OCI-LY3 (cell line): ENCODE data around the gene STT3B.

Source experiments
- EZH2phosphoT487 ChIP-seq: fragments of 200-600 bp; shearing (Covaris generic); IDR thresholded peaks from 2 replicates; pipeline ENCODE4 v1.6.1; 2018; ENCODE audit warnings: antibody characterized with exemption, mixed run types, low read depth
- TF ChIP-seq, protein P1 (sequence below): fragments of 200-600, 300-600 bp; sonication (generic); IDR thresholded peaks from 2 replicates; pipeline ENCODE4 v1.5.1; 2014; ENCODE audit warnings: antibody characterized with exemption, low read length, low read depth

DNA sequence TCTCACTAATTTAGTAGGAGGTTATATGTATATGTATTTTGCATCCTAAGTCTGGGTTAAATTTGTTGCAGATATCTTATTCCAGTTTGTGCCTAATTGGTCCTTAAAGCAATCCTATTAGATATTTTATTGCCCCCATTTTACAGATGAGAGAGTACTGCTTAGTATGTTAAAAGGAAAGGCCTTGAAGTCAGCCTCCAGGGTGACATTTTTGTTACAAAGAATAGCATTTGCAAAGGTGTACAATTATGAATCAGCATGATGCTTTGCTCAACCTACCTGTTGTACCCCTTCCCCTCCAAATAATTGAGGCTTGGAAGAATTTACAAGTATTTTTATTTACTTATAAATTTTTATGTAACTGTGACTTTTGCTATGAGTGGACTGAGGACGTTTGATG lies 14.0 kb downstream of the STT3B start:
- TF ChIP-seq, protein P1, sequence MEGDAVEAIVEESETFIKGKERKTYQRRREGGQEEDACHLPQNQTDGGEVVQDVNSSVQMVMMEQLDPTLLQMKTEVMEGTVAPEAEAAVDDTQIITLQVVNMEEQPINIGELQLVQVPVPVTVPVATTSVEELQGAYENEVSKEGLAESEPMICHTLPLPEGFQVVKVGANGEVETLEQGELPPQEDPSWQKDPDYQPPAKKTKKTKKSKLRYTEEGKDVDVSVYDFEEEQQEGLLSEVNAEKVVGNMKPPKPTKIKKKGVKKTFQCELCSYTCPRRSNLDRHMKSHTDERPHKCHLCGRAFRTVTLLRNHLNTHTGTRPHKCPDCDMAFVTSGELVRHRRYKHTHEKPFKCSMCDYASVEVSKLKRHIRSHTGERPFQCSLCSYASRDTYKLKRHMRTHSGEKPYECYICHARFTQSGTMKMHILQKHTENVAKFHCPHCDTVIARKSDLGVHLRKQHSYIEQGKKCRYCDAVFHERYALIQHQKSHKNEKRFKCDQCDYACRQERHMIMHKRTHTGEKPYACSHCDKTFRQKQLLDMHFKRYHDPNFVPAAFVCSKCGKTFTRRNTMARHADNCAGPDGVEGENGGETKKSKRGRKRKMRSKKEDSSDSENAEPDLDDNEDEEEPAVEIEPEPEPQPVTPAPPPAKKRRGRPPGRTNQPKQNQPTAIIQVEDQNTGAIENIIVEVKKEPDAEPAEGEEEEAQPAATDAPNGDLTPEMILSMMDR: no peak
- TF ChIP-seq EZH2phosphoT487: no peak
